ENCODE measurements around the gene OCLN. TPM values are rescaled to one million over a fixed set of nuclear protein-coding genes. Genes with fewer than 3 reads are reported as not detected.

The OCLN gene
- total and polyA plus RNA-seq, 7 donors, result 1.3 to 19.7 (median 3.9) TPM

DNA sequence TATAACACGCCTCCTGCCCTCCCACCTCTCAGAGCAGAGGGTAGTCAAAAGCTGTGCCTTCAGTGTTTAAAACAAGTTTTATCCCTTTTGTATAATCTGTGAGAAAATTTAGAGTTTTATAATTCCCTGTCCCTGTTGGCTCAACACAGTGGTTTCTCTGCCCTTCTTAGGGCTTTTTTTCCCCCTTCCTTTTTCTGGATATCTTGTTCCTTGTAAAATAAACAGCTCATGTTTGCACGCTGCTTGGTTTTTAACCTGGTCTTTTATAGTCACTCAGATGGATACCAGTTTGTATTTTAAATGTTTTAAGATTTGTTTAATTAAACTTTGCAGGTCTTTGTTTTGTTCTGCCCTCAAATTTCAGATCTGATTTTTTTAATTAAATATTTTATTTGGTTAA is 26.7 kb downstream of the OCLN start:
- no peaks in the 10 kb centered on the region for H3K27me3 ChIP-seq
- intact Hi-C loops (cut with DNase I), result no loop called here
- H3K36me3 ChIP-seq, result no peaks in the 10 kb centered on the region
- H3K27ac ChIP-seq, result no peak overlapping the region
- H3K9me3 ChIP-seq, result no peaks in the 10 kb centered on the region
- no peak for DNase-seq
- no peak overlapping the region for H3K4me3 ChIP-seq
- WGBS, 2 donors, result 26 to 68% methylated on average over 2 of the region's 2 CpGs
- H3K4me1 ChIP-seq, result no peaks in the 10 kb centered on the region
- no peak for TF ChIP-seq EP300 (IDR thresholded peaks at IDR 0.05)
- no peak for TF ChIP-seq POLR2A (IDR thresholded peaks at IDR 0.05)
- TF ChIP-seq POLR2AphosphoS5 (IDR thresholded peaks at IDR 0.05), result no peak
- TF ChIP-seq, protein P1, sequence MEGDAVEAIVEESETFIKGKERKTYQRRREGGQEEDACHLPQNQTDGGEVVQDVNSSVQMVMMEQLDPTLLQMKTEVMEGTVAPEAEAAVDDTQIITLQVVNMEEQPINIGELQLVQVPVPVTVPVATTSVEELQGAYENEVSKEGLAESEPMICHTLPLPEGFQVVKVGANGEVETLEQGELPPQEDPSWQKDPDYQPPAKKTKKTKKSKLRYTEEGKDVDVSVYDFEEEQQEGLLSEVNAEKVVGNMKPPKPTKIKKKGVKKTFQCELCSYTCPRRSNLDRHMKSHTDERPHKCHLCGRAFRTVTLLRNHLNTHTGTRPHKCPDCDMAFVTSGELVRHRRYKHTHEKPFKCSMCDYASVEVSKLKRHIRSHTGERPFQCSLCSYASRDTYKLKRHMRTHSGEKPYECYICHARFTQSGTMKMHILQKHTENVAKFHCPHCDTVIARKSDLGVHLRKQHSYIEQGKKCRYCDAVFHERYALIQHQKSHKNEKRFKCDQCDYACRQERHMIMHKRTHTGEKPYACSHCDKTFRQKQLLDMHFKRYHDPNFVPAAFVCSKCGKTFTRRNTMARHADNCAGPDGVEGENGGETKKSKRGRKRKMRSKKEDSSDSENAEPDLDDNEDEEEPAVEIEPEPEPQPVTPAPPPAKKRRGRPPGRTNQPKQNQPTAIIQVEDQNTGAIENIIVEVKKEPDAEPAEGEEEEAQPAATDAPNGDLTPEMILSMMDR (IDR thresholded peaks at IDR 0.05), result no peak

DNA sequence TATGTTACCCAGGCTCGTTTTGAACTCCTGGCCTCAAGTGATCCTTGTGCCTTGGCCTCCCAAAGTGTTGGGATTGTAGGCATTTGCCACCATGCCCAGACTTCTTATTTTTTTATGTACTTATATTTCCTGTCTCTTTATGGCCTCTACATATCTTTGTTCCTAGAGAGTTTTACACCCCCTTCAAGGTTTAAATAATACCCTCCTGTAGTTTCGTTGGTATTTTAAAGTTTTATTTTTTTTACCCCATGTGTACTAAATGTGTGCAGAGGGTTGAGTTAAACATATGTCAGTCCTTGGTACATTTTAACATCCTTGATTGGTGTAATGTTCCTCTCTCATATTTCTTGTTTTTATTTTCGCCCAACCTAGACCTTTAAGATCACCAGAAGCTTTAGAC is 29.4 kb downstream of the OCLN start:
- no peak overlapping the region for H3K4me3 ChIP-seq
- TF ChIP-seq, protein P1 (IDR thresholded peaks at IDR 0.05), result no peak
- TF ChIP-seq POLR2A (IDR thresholded peaks at IDR 0.05) (no peak), POLR2AphosphoS5 (IDR thresholded peaks at IDR 0.05) (no peak), EP300 (IDR thresholded peaks at IDR 0.05) (no peak)
- H3K36me3 ChIP-seq, result no peaks in the 10 kb centered on the region
- H3K27ac ChIP-seq, result no peak overlapping the region
- no peak for DNase-seq
- H3K4me1 ChIP-seq, result no peaks in the 10 kb centered on the region
- H3K9me3 ChIP-seq, result no peaks in the 10 kb centered on the region
- intact Hi-C loops (cut with DNase I), result no loop called here
- H3K27me3 ChIP-seq, result no peaks in the 10 kb centered on the region
- WGBS, 2 donors, result 45 to 73% methylated on average over 3 of the region's 3 CpGs

DNA sequence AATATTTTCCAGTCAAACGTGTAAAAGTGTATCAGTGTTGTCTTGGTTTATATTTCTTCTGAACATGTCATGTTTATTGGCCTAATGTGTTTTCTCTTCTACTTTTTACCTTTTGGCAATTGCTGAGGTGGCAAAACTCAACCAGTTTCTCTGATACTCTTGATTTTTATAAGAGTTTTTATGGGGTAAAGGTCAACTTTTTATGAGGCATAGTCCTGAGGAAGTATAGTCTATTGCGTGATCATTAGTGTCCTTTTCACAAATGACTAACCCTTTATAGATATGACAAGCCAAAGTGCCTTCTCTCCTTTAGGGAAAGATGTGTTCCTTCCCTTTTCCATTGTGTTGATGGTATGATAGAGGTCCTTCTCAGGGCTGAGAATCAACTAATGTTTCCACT is 32.9 kb downstream of the OCLN start:
- intact Hi-C loops (cut with DNase I), result no loop called here
- no peaks in the 10 kb centered on the region for H3K4me1 ChIP-seq
- no peaks in the 10 kb centered on the region for H3K36me3 ChIP-seq
- WGBS, 2 donors, result 15 to 63% methylated on average over 2 of the region's 2 CpGs
- TF ChIP-seq POLR2A (IDR thresholded peaks at IDR 0.05) (no peak), POLR2AphosphoS5 (IDR thresholded peaks at IDR 0.05) (no peak), EP300 (IDR thresholded peaks at IDR 0.05) (no peak)
- TF ChIP-seq, protein P1 (IDR thresholded peaks at IDR 0.05), result no peak
- H3K27me3 ChIP-seq, result no peaks in the 10 kb centered on the region
- no peak for DNase-seq
- no peak overlapping the region for H3K27ac ChIP-seq
- H3K9me3 ChIP-seq, result no peaks in the 10 kb centered on the region
- H3K4me3 ChIP-seq, result no peak overlapping the region

DNA sequence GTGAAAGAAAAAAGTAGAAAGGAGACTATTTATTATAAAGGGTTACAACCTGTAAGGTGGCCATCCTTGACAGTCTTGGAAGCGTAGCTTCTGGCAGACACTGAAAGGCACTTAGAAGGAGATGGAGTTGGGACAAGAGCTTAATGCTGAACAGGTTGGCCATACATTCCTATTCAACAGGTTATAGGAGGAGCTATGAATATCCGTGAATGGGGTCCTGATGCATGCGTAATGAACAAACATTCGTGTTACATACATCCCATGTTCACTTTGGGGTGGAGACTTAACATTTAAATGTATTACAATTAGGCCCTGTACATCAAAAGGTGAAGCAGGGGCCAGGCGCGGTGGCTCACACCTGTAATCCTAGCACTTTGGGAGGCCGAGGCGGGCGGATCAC is 34.1 kb downstream of the OCLN start:
- H3K4me3 ChIP-seq, result no peak overlapping the region
- 95 to 98% methylated on average over 9 of the region's 9 CpGs for WGBS, 2 donors
- H3K27me3 ChIP-seq, result no peaks in the 10 kb centered on the region
- no peaks in the 10 kb centered on the region for H3K4me1 ChIP-seq
- TF ChIP-seq POLR2A (IDR thresholded peaks at IDR 0.05) (no peak), EP300 (IDR thresholded peaks at IDR 0.05) (no peak), POLR2AphosphoS5 (IDR thresholded peaks at IDR 0.05) (no peak)
- TF ChIP-seq, protein P1 (IDR thresholded peaks at IDR 0.05), result no peak
- no peak overlapping the region for H3K27ac ChIP-seq
- H3K9me3 ChIP-seq, result no peaks in the 10 kb centered on the region
- DNase-seq, result no peak
- H3K36me3 ChIP-seq, result no peaks in the 10 kb centered on the region
- intact Hi-C loops (cut with DNase I), result no loop called here

DNA sequence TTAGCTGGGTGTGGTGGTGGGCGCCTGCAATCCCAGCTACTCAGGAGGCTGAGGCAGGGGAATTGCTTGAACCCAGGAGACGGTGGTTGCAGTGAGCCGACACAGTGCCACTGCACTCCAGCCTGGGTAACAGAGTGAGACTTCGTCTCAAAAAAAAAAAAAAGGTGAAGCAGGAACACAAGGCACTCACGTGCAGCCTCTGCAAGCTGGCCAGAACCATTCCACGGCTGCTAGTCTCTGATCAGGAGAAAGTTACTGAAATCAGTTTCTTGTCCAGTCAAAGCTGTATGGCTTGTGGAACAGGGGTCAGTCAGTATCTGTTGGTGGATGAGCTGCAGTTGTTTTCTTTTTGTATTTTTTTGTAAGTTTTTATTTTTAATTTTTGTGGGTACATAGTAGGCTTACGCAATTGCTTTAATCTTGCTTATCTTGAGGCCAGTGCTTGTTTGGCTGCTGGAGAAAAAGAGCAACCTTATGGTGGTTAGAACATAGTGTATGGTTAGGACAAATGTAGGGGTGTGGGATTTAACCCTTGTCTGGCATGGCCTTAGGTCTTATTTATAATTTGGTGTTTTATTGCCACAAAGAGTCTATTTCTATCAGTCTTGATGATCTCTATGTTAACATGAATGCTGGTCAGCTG is 34.7 kb downstream of the OCLN start:
- no peak overlapping the region for H3K27ac ChIP-seq

More for the DNA sequence above, 34.7 kb downstream of the OCLN start:
- 91 to 94% methylated on average over 7 of the region's 7 CpGs for WGBS, 2 donors
- Histone ChIP-seq H3K4me1 (no peaks in the 10 kb centered on the region), H3K27me3 (no peaks in the 10 kb centered on the region), H3K36me3 (no peaks in the 10 kb centered on the region), H3K4me3 (no peak overlapping the region), H3K9me3 (no peaks in the 10 kb centered on the region)
- DNase-seq, result no peak
- intact Hi-C loops (cut with DNase I), result no loop called here
- TF ChIP-seq POLR2AphosphoS5 (IDR thresholded peaks at IDR 0.05) (no peak), POLR2A (IDR thresholded peaks at IDR 0.05) (no peak), EP300 (IDR thresholded peaks at IDR 0.05) (no peak)
- TF ChIP-seq, protein P1 (IDR thresholded peaks at IDR 0.05), result no peak
